HS-5 (cell line): ENCODE measurements around the gene ZRANB2.

Source experiments
- DNase-seq: peaks from one replicate; pipeline ENCODE4 v3.0.0-alpha.2; 2012; ENCODE audit warnings: low read depth

Gene ZRANB2, protein sequence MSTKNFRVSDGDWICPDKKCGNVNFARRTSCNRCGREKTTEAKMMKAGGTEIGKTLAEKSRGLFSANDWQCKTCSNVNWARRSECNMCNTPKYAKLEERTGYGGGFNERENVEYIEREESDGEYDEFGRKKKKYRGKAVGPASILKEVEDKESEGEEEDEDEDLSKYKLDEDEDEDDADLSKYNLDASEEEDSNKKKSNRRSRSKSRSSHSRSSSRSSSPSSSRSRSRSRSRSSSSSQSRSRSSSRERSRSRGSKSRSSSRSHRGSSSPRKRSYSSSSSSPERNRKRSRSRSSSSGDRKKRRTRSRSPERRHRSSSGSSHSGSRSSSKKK

DNA sequence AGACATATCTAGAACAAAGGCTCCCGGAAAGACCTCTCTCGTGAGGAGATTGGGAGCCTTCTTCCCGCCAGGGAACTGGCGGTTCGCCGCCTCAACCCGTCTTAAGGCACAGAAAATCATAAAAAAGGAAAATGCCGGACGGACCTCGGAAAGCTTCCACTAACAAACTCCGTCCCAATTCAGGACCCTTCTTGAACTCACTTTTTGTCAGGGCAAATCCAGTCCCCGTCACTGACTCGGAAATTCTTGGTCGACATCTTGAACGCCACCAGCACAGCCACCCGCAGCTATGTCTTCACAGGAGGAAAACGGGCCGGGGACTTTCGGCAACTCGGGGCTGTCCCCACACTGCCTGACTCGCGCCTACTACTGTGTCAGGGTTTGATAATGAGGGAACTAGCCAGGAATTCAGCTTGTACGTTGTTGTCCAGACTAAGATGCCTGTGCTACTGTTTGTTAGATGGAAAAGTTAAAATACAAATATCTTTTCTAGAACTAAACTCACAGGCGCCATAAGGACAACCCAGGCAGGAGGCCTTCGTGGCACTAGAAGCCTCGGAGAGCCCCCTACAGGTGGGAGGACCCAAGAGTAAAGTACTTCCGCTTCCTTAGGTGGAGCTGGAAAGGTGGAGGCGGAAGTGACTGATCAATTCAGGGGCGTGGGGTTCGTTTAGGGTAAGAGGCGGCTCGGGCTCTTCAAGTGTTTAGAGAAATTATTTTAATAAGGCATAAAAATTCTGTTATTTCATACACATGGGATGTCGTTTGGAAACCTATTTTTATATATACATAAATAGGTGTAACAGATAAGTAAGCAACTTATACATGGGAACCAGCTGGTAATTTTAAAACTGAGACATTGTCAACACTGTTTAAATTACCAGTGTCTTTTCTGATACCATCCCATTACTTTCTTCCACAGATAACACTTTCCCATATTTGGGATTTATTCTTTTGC, at the start of gene ZRANB2:
Gene ZRANB2 (minus strand): TSS at position 297 of the 958 bp plus-strand sequence. CDS start 40 bp downstream, at position 257.
- DNase-seq, result peak; percentile 91

DNA sequence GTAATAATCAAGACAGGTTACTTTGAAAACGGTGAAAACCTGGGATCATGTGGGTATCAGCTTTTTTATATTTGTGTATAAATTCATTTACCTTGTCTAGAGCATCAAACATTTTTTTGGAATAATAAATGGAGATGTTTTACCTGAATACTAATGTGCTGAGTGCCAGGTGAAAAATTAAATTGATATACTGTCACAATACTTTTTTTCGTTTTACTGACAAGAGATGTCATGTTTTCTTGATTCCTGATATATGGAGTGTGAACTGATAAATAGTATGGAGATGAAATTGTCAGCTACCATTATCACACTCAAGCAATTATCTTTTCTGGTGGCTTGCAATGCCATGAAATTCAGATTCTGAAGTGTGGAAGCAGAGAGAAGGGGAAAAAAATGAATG, 47.2 kb upstream of the ZRANB2 start:
- DNase-seq, result no peak

DNA sequence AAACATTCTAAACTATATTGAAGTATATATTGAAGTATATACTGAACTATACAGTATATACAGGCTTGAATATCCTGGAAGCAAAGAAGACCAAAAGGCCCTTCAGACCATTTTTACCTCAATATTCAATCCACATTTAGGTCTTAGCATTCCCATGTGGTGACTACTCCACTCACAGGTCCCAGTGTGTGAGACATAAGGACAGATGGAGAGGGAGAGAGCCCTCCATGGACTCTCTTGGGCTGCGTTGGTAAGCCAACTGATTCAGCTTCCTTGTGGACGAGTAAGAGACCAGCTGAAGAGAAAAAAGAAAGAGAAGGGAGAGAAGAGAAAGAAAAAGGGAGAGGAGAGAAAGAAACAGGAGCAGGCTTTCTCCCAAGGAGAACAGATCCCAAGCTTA, 37.3 kb upstream of the ZRANB2 start:
- no peak for DNase-seq

DNA sequence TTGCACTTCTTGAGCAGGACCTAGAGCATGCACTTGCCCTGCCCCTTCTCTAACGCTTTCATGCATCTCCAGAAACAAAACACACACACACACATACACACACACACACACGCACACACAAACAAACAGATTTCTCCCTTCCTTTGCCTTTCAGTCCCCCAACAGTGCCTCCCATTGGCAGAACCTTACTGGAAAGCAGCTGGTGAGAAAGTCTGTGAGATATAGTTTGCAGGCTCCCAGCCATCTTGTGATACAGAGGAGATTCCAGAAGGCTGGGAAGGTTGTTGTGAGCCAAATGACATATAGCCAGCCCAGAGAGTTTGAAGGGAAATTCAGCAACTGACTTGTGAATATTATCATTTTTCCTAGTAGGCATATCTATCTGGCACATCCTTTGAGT, 35.9 kb upstream of the ZRANB2 start:
- DNase-seq, result no peak

DNA sequence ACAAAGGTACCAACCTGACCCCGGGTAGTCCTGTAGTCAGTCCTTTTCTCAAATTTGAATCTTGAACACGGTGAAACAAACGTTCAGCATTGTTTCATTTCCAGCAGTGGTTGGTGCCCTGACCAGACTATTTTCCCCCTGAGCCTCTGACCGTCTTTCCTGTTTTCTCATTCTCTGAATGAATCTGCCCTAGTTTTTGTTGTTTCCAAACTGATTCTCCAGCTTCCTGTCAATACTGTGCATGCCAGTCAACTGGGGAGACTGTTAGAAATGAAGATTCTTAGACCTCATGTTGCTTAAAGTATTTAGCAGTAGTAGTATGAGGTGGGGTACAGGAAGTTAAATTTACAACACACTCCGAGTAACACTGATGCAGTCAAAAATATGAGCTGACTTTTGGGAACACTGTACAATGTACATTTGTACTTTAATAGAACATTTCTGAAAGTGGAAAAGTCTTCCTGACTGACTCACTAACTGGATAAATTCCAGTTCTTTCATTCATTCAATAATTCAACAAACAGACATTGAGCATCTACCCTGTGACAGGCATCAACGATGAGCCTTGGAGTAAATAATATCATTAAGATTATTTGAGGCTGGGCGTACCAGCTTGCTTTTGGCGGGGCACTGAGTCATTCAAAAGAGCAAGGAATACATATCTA, 26.0 kb upstream of the ZRANB2 start:
- no peak for DNase-seq

DNA sequence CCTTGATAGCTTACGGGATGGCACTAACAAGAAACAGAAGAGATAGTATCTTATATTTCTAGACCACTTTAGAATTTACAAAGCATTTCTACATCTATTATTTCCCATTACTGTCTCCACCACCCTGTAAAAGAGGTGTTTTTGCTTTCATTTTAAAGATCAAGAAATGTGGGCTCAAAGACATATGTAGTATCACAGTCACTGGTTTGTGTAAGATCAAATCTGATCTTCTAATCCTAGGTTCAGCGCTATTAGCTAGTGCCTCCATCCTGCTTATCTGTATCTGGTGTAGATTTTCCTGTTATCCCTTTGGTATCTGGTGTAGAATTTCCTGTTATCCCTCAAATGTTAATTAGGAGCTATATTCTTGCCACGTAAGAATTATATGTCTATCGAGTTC, 23.6 kb upstream of the ZRANB2 start:
- no peak for DNase-seq

GRCh38 chr1:71101839-71102376, 21.1 kb upstream of the ZRANB2 start:
- DNase-seq, result no peak

DNA sequence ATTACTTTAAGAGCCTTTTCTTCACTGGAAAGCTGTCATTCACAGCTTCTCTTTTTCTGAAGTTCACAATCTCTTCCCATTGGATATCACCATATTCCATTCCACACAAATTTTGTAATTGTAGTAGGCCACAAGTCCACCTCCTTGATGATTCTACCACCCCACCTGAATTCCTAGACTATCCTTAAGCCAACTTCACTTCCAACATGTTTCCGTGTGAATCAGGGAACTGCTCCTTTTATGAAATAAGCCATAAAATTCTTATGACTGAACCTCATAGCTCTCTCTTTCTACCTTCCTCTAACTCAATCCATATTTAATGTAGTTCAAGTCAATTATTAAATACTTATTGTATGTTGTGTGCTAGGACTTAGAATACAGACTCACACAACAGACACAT, 16.6 kb upstream of the ZRANB2 start:
- no peak for DNase-seq

- no peak for DNase-seq
Measured at GRCh38 chr1:71094913-71095312, 14.1 kb upstream of the ZRANB2 start.

- no peak for DNase-seq
Measured at GRCh38 chr1:71093938-71094337, 13.1 kb upstream of the ZRANB2 start.

- no peak for DNase-seq
Measured at GRCh38 chr1:71089536-71090270, 8.9 kb upstream of the ZRANB2 start.

DNA sequence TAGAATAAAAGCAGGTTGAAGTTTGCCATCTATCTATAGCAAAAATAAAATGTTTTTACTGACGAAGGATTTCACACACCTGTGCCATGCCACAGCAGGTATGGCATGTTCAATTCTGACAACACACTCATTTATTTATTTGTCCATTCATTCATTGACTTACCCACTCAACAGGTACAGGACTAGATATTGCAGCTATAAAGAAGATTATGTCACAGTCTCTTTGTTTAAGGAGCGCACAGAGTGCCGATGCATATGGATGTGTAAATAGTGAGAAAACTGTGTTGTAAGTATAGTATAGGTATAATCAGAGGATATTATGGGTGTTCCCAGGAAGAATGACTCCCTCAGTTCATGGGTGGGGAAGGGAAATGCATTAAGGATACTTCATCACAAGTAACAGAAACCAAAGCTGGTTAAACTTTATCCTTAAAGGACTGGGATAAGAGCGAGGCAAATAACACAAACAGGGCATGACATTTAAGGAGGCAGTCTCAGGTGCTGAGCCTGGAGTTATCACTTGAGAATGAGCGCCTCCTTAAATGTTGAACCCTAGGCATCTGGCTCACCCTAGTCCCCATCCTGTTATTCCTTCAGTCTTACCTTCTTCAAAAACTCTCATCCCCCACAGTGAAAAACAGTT, 7.9 kb upstream of the ZRANB2 start:
- DNase-seq, result no peak

- DNase-seq, result no peak
Measured at GRCh38 chr1:71087713-71088112, 6.9 kb upstream of the ZRANB2 start.

DNA sequence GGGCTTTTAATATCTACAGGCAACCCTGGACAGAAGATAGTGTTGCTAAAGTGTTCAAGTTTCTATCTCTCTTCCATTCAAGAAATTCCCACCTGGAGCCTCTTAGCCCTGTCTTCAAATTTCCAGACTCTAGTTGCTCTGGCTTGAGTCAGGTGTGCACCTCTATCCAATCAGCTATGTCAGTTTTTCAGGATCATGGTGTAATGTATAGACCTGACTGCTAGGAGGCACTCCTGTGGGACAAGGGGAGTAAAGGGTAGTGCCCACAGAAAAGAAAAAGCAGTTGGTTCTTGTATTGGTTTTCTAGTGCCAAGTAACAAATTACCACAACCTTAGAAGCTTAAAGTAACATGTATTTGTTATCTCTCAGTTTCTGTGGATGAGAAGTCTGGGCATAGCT, 6.2 kb upstream of the ZRANB2 start:
- no peak for DNase-seq

DNA sequence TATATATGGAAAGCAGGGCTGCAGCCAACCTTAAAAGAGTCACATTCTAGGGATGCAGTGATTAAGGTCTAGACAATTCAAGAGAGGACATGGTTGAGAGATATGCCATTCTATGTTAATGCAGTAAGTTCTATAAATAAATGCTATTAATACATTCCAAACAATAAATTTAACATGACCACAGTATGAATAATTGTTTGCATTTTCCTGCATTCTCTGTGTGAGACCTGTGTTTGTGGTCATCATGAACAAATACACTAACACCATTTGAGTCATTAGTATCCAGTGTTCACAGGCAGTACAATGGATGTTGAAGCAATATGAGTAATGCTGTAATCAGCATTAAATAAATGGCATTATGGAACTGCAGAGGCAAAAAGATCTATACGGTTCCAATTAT, 5.5 kb upstream of the ZRANB2 start:
- peak; percentile 47 for DNase-seq

- no peak for DNase-seq
Measured at GRCh38 chr1:71083271-71083670, 2.4 kb upstream of the ZRANB2 start.

DNA sequence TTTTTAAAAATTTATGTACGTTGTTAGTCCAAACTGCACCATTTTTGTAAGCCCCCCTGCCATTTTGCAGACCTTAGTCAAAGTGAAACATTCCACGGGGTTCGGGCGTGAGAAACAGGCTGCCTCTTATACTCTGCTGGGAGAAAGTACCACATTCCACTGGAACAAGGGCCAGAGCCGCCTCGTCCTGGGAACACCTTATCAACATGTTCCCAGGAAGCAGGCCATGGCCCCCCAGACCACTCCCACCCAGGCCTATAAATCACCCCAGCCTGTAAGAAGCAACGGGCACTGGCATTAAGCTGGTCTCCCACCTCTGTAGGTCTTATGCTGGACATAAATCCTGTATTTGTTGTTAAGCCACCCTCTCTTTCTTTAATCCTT, 854 bp upstream of the ZRANB2 start:
- DNase-seq, result no peak

GRCh38 chr1:71080230-71080738, 551 bp downstream of the ZRANB2 start:
- DNase-seq, result no peak

DNA sequence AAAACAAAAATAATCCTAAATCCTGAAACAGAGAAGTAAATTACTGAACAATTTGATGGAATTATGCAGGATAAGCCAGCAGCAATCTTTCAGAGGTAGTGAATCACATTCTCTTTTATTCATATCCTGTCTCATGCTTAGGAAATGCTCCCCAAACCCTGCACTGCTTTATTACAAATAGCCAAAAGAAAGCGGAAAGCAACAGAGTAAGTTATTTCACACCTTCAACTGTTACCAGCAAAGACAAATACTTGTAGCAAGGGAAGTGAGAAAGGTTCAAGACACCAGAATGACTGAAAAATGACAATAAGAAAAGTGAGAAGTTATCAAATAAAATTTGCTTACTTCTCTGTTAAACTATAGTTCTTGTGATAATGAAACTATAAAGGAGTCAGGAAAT, 6.2 kb downstream of the ZRANB2 start:
- DNase-seq, result no peak

DNA sequence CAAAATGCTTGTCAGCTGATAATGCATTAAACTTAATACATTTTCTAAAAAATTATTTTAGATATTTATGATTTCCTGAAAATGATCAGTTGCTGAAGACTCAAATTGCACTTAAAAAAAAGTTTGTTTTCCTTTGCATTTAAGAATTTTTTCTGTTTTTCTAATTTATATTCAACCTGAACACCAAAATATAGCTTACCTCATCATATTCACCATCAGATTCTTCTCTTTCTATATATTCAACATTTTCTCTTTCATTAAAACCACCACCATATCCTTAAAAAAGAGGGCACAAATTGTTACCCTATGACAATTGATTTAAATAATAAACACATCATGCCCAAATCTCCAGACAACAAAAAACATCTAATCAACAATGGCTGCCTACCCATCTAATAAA, 8.6 kb downstream of the ZRANB2 start:
- DNase-seq, result no peak

- DNase-seq, result no peak
Measured at GRCh38 chr1:71071720-71072119, 9.1 kb downstream of the ZRANB2 start.
